ENCODE measurements around the gene EDA. TPM values are rescaled to one million over a fixed set of nuclear protein-coding genes. Genes with fewer than 3 reads are reported as not detected.

Gene EDA
- total and polyA plus RNA-seq, 2 donors (not counting 1 experiment from before 2014, with no cell fraction given), result 0.04 to 1.2 TPM

DNA sequence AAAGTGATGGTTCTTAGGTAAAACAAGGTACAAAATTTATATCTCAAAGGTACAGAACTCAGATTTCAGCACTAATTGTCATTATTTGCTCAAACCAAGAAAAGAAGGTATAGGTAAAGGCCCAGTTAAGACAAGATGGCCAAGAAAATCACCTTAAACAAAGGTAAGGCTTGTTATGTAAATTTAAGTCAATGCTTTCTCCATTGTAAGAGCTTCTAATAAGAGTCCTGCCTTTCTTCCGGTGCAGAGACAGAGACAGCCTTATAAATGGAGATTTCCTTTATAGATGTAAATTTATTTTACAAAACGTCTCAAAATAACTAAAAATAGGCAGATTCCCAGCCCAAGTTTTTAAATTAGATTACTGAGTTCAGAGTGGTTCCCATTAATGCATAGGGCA is 89.9 kb downstream of the EDA start:
- Mint-ChIP-seq H3K4me1 (no peaks in the 10 kb centered on the region), H3K27me3 (no peaks in the 10 kb centered on the region), H3K9me3 (ENCODE audit: insufficient read depth) (peaks cover 4% of the 10 kb centered on the region), H3K4me3 (no peak overlapping the region), H3K27ac (no peak overlapping the region)
- H3K4me1 ChIP-seq (ENCODE audit: control insufficient read depth in 2 of 2, insufficient read depth in 2 of 2, low read length in 2 of 2), result no peaks in the 10 kb centered on the region
- H3K27me3 ChIP-seq (replicated peaks in 1 of 4; ENCODE audit: control extremely low read depth in 1 of 4, control insufficient read depth in 3 of 4, insufficient read depth in 4 of 4, low read length in 3 of 4), result no peaks in the 10 kb centered on the region
- H3K4me3 ChIP-seq (ENCODE audit: control extremely low read depth in 1 of 5, extremely low read depth in 1 of 5, insufficient read depth in 1 of 5, low read depth in 2 of 5, low read length in 4 of 5), result no peak overlapping the region
- ATAC-seq (ENCODE audit: low read depth) (no peak), DNase-seq (no peak)
- H3K36me3 ChIP-seq (replicated peaks in 1 of 2; ENCODE audit: control extremely low read depth in 1 of 2, control insufficient read depth in 1 of 2, extremely low read depth in 1 of 2, insufficient read depth in 2 of 2, low read length in 1 of 2), result no peaks in the 10 kb centered on the region
- H3K9ac ChIP-seq (ENCODE audit: low read length), result no peak overlapping the region
- H3K9me3 ChIP-seq (ENCODE audit: control extremely low read depth in 1 of 3, control insufficient read depth in 2 of 3, insufficient read depth in 1 of 3, low read length in 2 of 3), result no peaks in the 10 kb centered on the region
- H3K79me2 ChIP-seq (ENCODE audit: control insufficient read depth, insufficient read depth, low read length), result no peaks in the 10 kb centered on the region
- no peak overlapping the region for H3K4me2 ChIP-seq (replicated peaks; ENCODE audit: low read depth, low read length, poor library complexity, severe bottlenecking)
- H3K27ac ChIP-seq (ENCODE audit: low read length in 2 of 2), result no peak overlapping the region
- CTCF ChIA-PET, result no interaction called here
- intact Hi-C loops (cut with micrococcal nuclease), result no loop called here
- no peak overlapping the region for H2AFZ ChIP-seq (ENCODE audit: insufficient read depth, low read depth, low read length, poor library complexity, severe bottlenecking)
- TF ChIP-seq EZH2 (IDR thresholded peaks at IDR 0.05; ENCODE audit: borderline replicate concordance, insufficient read depth, low read depth, low read length, poor library complexity, severe bottlenecking), result no peak
- TF ChIP-seq, protein P1, sequence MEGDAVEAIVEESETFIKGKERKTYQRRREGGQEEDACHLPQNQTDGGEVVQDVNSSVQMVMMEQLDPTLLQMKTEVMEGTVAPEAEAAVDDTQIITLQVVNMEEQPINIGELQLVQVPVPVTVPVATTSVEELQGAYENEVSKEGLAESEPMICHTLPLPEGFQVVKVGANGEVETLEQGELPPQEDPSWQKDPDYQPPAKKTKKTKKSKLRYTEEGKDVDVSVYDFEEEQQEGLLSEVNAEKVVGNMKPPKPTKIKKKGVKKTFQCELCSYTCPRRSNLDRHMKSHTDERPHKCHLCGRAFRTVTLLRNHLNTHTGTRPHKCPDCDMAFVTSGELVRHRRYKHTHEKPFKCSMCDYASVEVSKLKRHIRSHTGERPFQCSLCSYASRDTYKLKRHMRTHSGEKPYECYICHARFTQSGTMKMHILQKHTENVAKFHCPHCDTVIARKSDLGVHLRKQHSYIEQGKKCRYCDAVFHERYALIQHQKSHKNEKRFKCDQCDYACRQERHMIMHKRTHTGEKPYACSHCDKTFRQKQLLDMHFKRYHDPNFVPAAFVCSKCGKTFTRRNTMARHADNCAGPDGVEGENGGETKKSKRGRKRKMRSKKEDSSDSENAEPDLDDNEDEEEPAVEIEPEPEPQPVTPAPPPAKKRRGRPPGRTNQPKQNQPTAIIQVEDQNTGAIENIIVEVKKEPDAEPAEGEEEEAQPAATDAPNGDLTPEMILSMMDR (IDR thresholded peaks at IDR 0.05), result no peak
- no CpG with 5 or more reads among the region's 2 CpGs for WGBS (ENCODE audit: insufficient coverage)
- POLR2A ChIA-PET, result no interaction called here
- H4K20me1 ChIP-seq (ENCODE audit: control insufficient read depth, insufficient read depth, low read length, poor library complexity, severe bottlenecking), result no peaks in the 10 kb centered on the region

DNA sequence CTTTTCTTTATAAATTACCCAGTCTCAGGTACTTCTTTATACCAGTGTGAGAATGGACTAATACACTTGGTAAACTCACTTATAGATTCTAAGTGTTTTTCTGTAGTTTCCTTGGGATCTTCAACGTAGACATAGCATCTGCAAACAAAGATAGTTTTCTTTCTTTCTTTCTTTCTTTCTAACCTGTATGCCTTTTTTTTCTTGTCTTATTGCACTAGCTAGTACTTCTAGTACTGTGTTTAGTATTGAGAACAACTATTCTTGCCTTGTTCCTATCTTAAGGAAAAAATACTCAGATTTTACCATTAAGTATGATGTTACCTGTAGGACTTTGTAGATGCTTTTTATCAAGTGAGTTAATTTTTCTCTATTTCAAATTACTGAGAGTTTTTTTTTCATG is 102.2 kb downstream of the EDA start:
- no peak overlapping the region for H2AFZ ChIP-seq (ENCODE audit: insufficient read depth, low read depth, low read length, poor library complexity, severe bottlenecking)
- Mint-ChIP-seq H3K9me3 (ENCODE audit: insufficient read depth) (peaks cover 7% of the 10 kb centered on the region), H3K4me3 (no peak overlapping the region), H3K27ac (no peak overlapping the region), H3K4me1 (no peaks in the 10 kb centered on the region), H3K27me3 (no peaks in the 10 kb centered on the region)
- H3K9ac ChIP-seq (ENCODE audit: low read length), result no peak overlapping the region
- no CpG with 5 or more reads among the region's 1 CpG for whole genome bisulfite sequencing (ENCODE audit: insufficient coverage)
- ATAC-seq (ENCODE audit: low read depth) (no peak), DNase-seq (no peak)
- ChIA-PET POLR2A (no interaction called here), CTCF (no interaction called here)
- H3K4me2 ChIP-seq (replicated peaks; ENCODE audit: low read depth, low read length, poor library complexity, severe bottlenecking), result no peak overlapping the region
- H3K36me3 ChIP-seq (replicated peaks in 1 of 2; ENCODE audit: control extremely low read depth in 1 of 2, control insufficient read depth in 1 of 2, extremely low read depth in 1 of 2, insufficient read depth in 2 of 2, low read length in 1 of 2), result no peaks in the 10 kb centered on the region
- H3K9me3 ChIP-seq (ENCODE audit: control extremely low read depth in 1 of 3, control insufficient read depth in 2 of 3, insufficient read depth in 1 of 3, low read length in 2 of 3), result peaks cover 0 to 4% (median 0%) of the 10 kb centered on the region in 3 donors
- H3K4me3 ChIP-seq (ENCODE audit: control extremely low read depth in 1 of 5, extremely low read depth in 1 of 5, insufficient read depth in 1 of 5, low read depth in 2 of 5, low read length in 4 of 5), result no peak overlapping the region
- no peaks in the 10 kb centered on the region for H3K27me3 ChIP-seq (replicated peaks in 1 of 4; ENCODE audit: control extremely low read depth in 1 of 4, control insufficient read depth in 3 of 4, insufficient read depth in 4 of 4, low read length in 3 of 4)
- intact Hi-C loops (cut with micrococcal nuclease), result no loop called here
- no peaks in the 10 kb centered on the region for H4K20me1 ChIP-seq (ENCODE audit: control insufficient read depth, insufficient read depth, low read length, poor library complexity, severe bottlenecking)
- H3K79me2 ChIP-seq (ENCODE audit: control insufficient read depth, insufficient read depth, low read length), result no peaks in the 10 kb centered on the region
- TF ChIP-seq, protein P1 (IDR thresholded peaks at IDR 0.05), result no peak
- no peak for TF ChIP-seq EZH2 (IDR thresholded peaks at IDR 0.05; ENCODE audit: borderline replicate concordance, insufficient read depth, low read depth, low read length, poor library complexity, severe bottlenecking)
- no peak overlapping the region for H3K27ac ChIP-seq (ENCODE audit: low read length in 2 of 2)
- no peaks in the 10 kb centered on the region for H3K4me1 ChIP-seq (ENCODE audit: control insufficient read depth in 2 of 2, insufficient read depth in 2 of 2, low read length in 2 of 2)
